Pancreas (tissue), 10 donors: ENCODE measurements around the gene CWC27. TPM values are rescaled to one million over a fixed set of nuclear protein-coding genes. Genes with fewer than 3 reads are reported as not detected.
A peak's percentile ranks its signal among the peaks of the same experiment; 100 is the strongest.

Experiments used
- ATAC-seq, 4 donors: fragments of 200-7000 bp; cut with Tn5 transposase; one replicate each; pipeline versions ENCODE4 v1.8.0 to v1.9.1; 2020; ENCODE audit warnings: mild to moderate bottlenecking in 4 of 4, moderate library complexity in 4 of 4
- DNase-seq, 6 donors: peaks; one replicate each; pipeline ENCODE4 v3.0.0-alpha.2; 2020
- FAIRE-seq: peaks from 2 replicates; lab custom pipeline; 2012; peaks lifted over from hg19 to GRCh38; lab: Jason Lieb, UNC
- H3K27ac ChIP-seq, 4 donors: fragments of 200-600 bp; sonication (generic); 1 replicate in 3 of 4; 2 replicates in 1 of 4; pipeline versions ENCODE4 v1.5.0 to v1.8.0; 2020
- H3K27me3 ChIP-seq, 4 donors: fragments of 200-600 bp; one replicate each; pipeline ENCODE4 v1.8.0; 2021
- H3K36me3 ChIP-seq, 3 donors: fragments of 200-600 bp; sonication (generic) in 1 of 3; one replicate each; pipeline versions ENCODE4 v1.5.0 to v1.8.0; 2020 to 2021
- H3K4me1 ChIP-seq, 3 donors: fragments of 200-600 bp; one replicate each; pipeline ENCODE4 v1.8.0; 2021
- H3K4me3 ChIP-seq, 4 donors: fragments of 200-600 bp; sonication (generic) in 2 of 4; one replicate each; pipeline versions ENCODE4 v1.5.0 to v1.8.0; 2020 to 2021
- H3K9me3 ChIP-seq, 4 donors: fragments of 200-600 bp; one replicate each; pipeline ENCODE4 v1.8.0; 2021
- CTCF ChIP-seq, 4 donors: fragments of 200-600 bp; sonication (generic) in 3 of 4; IDR thresholded peaks; one replicate each; pipeline versions ENCODE4 v1.5.0 to v1.8.0; 2021; ENCODE audit warnings: antibody characterized with exemption in 4 of 4
- WGBS, 2 donors: extraction: QIAGEN DNeasy Blood & Tissue Kit; methylation state at CpG; one replicate each; pipeline ENCODE4 v1.1.7; 2013; 5-methylcytosine and 5-hydroxymethylcytosine counted together
- intact Hi-C, 3 donors: fragments of 100-400 bp; cut with DNase I; formaldehyde crosslinking; loops; one replicate each; pipeline versions ENCODE4 v1.11.1 to v1.14.2; 2022
- polyA plus RNA-seq, 2 donors: library from polyadenylated mRNA; stranded (reverse); fragments of 200-250 nt; gene quantifications; one replicate each; pipeline ENCODE4 v1.2.3, GENCODE V29; 2013
- total RNA-seq, 6 donors: library from RNA; stranded (reverse); fragmentation: NEBNext Ultra II Directional in 4 of 6; extraction: Animal tissue kit (Norgen Biotek cat#: 25700) in 4 of 6; gene quantifications; one replicate each; pipeline versions ENCODE4 v1.2.1 to v1.2.4, GENCODE V29; 2021 to 2023
- donor health status: healthy with polysubstance abuse.
- donor health status: DM: no; HTN: no; CAD: no; lungs with moderate emphysema.
- donor health status: DM: no; HTN: no; CAD: no.
- donor health status: control.
- donor health status: control.
- donor health status: Bipolar disorder and iron deficiency.
- donor health status: DM: yes; HTN: yes; CAD: no.
- donor health status: DM: no; HTN: no; CAD: no.
- donor health status: DM: no; HTN: no; CAD: no.
- donor health status: DM: yes; HTN: yes; CAD: no.

Gene CWC27
- total and polyA plus RNA-seq, 8 donors = 3.7 to 13.3 (median 7.0) TPM

GRCh38 chr5:65034029-65034812, 265.5 kb downstream of the CWC27 start:
- no peak for FAIRE-seq
- Histone ChIP-seq H3K9me3 (no peaks in the 10 kb centered on the region), H3K4me1 (peaks cover 4 to 6% (median 5%) of the 10 kb centered on the region in 3 donors), H3K27ac (no peak overlapping the region), H3K36me3 (no peaks in the 10 kb centered on the region), H3K27me3 (no peaks in the 10 kb centered on the region), H3K4me3 (no peak overlapping the region)
- intact Hi-C loops = no loop called here
- ATAC-seq = peak in 3 of 4 donors; percentile 2 to 33 (median 23)
- whole genome bisulfite sequencing, 2 donors = 61 to 64% methylated on average over 9 of the region's 9 CpGs
- peak in 2 of 6 donors; percentile 9 to 31 for DNase-seq
- no peak for TF ChIP-seq CTCF (IDR thresholded peaks at IDR 0.05)

- peak overlapping the region; percentile 64 to 89 (median 78) for H3K27ac ChIP-seq
- no peaks in the 10 kb centered on the region for H3K36me3 ChIP-seq
- ATAC-seq (no peak), DNase-seq (peak in 1 of 6 donors; percentile 53), FAIRE-seq (no peak)
- intact Hi-C loops = no loop called here
- H3K4me1 ChIP-seq = peaks cover 4 to 6% (median 5%) of the 10 kb centered on the region in 3 donors
- 80 to 83% methylated on average over 14 of the region's 14 CpGs for WGBS, 2 donors
- TF ChIP-seq CTCF (IDR thresholded peaks at IDR 0.05) = no peak
- H3K27me3 ChIP-seq = no peaks in the 10 kb centered on the region
- H3K4me3 ChIP-seq = peak overlapping the region in 3 of 4 donors; percentile 46 to 72 (median 67)
- H3K9me3 ChIP-seq = no peaks in the 10 kb centered on the region
Observed at GRCh38 chr5:65034813-65035209, 266.1 kb downstream of the CWC27 start.

GRCh38 chr5:65035211-65036206, 266.8 kb downstream of the CWC27 start:
- intact Hi-C loops = no loop called here
- TF ChIP-seq CTCF (IDR thresholded peaks at IDR 0.05) = no peak
- peak overlapping the region; percentile 64 to 89 (median 78) for H3K27ac ChIP-seq
- WGBS, 2 donors = 1% methylated on average over 65 to 68 of the region's 68 CpGs
- DNase-seq (peak; percentile 86 to 95 (median 89)), ATAC-seq (peak; percentile 96 to 98 (median 98)), FAIRE-seq (no peak)
- H3K4me1 ChIP-seq = peaks cover 4 to 6% (median 5%) of the 10 kb centered on the region in 3 donors
- H3K9me3 ChIP-seq = no peaks in the 10 kb centered on the region
- H3K36me3 ChIP-seq = no peaks in the 10 kb centered on the region
- peak overlapping the region; percentile 43 to 72 (median 56) for H3K4me3 ChIP-seq
- H3K27me3 ChIP-seq = no peaks in the 10 kb centered on the region

- TF ChIP-seq CTCF (IDR thresholded peaks at IDR 0.05) = peak in 1 of 4 donors; percentile 23
- ATAC-seq = no peak
- 60 to 66% methylated on average over 9 of the region's 9 CpGs for WGBS, 2 donors
- Histone ChIP-seq H3K9me3 (no peaks in the 10 kb centered on the region), H3K4me1 (peaks cover 4 to 6% (median 5%) of the 10 kb centered on the region in 3 donors), H3K36me3 (no peaks in the 10 kb centered on the region), H3K27ac (no peak overlapping the region), H3K4me3 (no peak overlapping the region), H3K27me3 (no peaks in the 10 kb centered on the region)
- peak in 1 of 6 donors; percentile 30 for DNase-seq
- intact Hi-C loops = no loop called here
- FAIRE-seq = no peak
Observed at GRCh38 chr5:65037831-65038815, 269.4 kb downstream of the CWC27 start.
